ENCODE measurements around the gene ARL4C.

DNA sequence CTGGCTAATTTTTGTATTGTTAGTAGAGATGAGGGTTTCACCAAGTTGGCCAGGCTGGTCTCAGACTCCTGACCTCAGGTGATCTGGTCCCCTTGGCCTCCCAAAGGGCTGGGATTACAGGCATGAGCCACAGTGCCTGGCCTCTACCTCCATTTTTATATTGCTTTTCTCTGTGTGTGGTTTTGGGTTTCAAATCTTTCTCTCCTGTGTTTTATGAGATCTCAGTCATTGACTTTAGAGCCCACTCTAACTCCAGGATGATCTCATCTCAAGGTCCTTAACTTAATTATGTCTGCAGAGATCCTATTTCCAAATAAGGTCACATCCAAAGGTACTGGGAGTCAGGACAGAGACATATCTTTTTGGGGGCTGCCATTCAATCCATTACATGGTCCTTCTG is 24.7 kb downstream of the ARL4C start:
- TF ChIP-seq, protein P1, sequence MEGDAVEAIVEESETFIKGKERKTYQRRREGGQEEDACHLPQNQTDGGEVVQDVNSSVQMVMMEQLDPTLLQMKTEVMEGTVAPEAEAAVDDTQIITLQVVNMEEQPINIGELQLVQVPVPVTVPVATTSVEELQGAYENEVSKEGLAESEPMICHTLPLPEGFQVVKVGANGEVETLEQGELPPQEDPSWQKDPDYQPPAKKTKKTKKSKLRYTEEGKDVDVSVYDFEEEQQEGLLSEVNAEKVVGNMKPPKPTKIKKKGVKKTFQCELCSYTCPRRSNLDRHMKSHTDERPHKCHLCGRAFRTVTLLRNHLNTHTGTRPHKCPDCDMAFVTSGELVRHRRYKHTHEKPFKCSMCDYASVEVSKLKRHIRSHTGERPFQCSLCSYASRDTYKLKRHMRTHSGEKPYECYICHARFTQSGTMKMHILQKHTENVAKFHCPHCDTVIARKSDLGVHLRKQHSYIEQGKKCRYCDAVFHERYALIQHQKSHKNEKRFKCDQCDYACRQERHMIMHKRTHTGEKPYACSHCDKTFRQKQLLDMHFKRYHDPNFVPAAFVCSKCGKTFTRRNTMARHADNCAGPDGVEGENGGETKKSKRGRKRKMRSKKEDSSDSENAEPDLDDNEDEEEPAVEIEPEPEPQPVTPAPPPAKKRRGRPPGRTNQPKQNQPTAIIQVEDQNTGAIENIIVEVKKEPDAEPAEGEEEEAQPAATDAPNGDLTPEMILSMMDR (IDR thresholded peaks at IDR 0.05; ENCODE audit: low read depth, low read length) = no peak
- TF ChIP-seq EZH2phosphoT487 (IDR thresholded peaks at IDR 0.05; ENCODE audit: low read depth) = no peak
